KMS-11 (cell line): ENCODE results near the gene BMP5.

Source experiments
- H2AFZ ChIP-seq: fragments of 200-600 bp; sonication (generic); 2 replicates; pipeline ENCODE4 v1.6.1; 2016; ENCODE audit warnings: antibody characterized with exemption, mixed run types, low read depth
- H3K27ac ChIP-seq: fragments of 200-600 bp; sonication (generic); 2 replicates; pipeline ENCODE4 v1.6.1; 2016; ENCODE audit warnings: mild to moderate bottlenecking, mixed run types
- H3K27me3 ChIP-seq: fragments of 200-600 bp; sonication (generic); 2 replicates; pipeline ENCODE4 v1.6.1; 2017; ENCODE audit warnings: mild to moderate bottlenecking, low read depth, mixed run types, moderate library complexity; ENCODE audit not compliant: insufficient read depth
- H3K36me3 ChIP-seq: fragments of 200-600 bp; sonication (generic); 2 replicates; pipeline ENCODE4 v1.6.1; 2017; ENCODE audit warnings: mild to moderate bottlenecking, mixed run types; ENCODE audit not compliant: insufficient read depth
- H3K4me1 ChIP-seq: fragments of 200-600 bp; sonication (generic); 2 replicates; pipeline ENCODE4 v1.6.1; 2016; ENCODE audit warnings: mild to moderate bottlenecking, low read depth, mixed run types; ENCODE audit not compliant: poor library complexity, severe bottlenecking
- H3K4me2 ChIP-seq: fragments of 200-600 bp; sonication (generic); 2 replicates; pipeline ENCODE4 v1.7.0; 2016; ENCODE audit warnings: mild to moderate bottlenecking, mixed run types
- H3K4me3 ChIP-seq: fragments of 200-600 bp; sonication (generic); IDR thresholded peaks from 2 replicates; pipeline ENCODE4 v1.6.1; 2017; ENCODE audit warnings: low read depth, low read length, mixed read lengths; ENCODE audit not compliant: insufficient read depth
- H3K79me2 ChIP-seq: fragments of 200-600 bp; sonication (generic); 2 replicates; pipeline ENCODE4 v1.6.1; 2016; ENCODE audit warnings: low read depth, mixed run types; ENCODE audit not compliant: insufficient read depth
- H3K9ac ChIP-seq: fragments of 200-600 bp; sonication (generic); 2 replicates; pipeline ENCODE4 v1.6.1; 2016; ENCODE audit warnings: mild to moderate bottlenecking, mixed run types
- H4K20me1 ChIP-seq: fragments of 200-600 bp; sonication (generic); 2 replicates; pipeline ENCODE4 v1.6.1; 2016; ENCODE audit warnings: mild to moderate bottlenecking, mixed run types; ENCODE audit not compliant: insufficient read depth
- TF ChIP-seq, protein P1 (sequence below): fragments of 200-600 bp; sonication (generic); conservative IDR thresholded peaks from 2 replicates; pipeline ENCODE4 v1.6.1; 2017; ENCODE audit warnings: low read depth, mild to moderate bottlenecking, antibody characterized with exemption, low read length, moderate library complexity, mixed read lengths

BMP5 gene

DNA sequence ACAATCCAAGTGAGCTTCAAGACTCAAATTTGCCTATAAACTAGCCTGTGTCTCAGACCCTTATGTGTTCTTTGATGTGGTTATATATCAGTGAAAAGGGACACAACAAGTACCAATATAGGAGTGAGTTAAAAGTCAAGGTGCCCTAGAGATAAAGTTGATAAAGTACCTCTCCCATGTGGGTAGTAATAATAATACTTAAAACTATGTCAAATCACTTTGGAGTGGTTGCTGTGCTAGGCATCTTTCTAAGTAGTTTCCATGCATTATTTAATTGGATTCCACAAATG lies 100.4 kb downstream of the BMP5 start:
- no peaks in the 10 kb centered on the region for H3K36me3 ChIP-seq
- H2AFZ ChIP-seq = no peak overlapping the region
- no peak overlapping the region for H3K4me2 ChIP-seq
- no peak overlapping the region for H3K9ac ChIP-seq
- H3K27ac ChIP-seq = no peak overlapping the region
- no peak overlapping the region for H3K4me3 ChIP-seq
- TF ChIP-seq, protein P1, sequence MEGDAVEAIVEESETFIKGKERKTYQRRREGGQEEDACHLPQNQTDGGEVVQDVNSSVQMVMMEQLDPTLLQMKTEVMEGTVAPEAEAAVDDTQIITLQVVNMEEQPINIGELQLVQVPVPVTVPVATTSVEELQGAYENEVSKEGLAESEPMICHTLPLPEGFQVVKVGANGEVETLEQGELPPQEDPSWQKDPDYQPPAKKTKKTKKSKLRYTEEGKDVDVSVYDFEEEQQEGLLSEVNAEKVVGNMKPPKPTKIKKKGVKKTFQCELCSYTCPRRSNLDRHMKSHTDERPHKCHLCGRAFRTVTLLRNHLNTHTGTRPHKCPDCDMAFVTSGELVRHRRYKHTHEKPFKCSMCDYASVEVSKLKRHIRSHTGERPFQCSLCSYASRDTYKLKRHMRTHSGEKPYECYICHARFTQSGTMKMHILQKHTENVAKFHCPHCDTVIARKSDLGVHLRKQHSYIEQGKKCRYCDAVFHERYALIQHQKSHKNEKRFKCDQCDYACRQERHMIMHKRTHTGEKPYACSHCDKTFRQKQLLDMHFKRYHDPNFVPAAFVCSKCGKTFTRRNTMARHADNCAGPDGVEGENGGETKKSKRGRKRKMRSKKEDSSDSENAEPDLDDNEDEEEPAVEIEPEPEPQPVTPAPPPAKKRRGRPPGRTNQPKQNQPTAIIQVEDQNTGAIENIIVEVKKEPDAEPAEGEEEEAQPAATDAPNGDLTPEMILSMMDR = no peak
- H3K79me2 ChIP-seq = no peaks in the 10 kb centered on the region
- peaks cover 10% of the 10 kb centered on the region for H3K4me1 ChIP-seq
- H3K27me3 ChIP-seq = no peaks in the 10 kb centered on the region
- H4K20me1 ChIP-seq = no peaks in the 10 kb centered on the region

DNA sequence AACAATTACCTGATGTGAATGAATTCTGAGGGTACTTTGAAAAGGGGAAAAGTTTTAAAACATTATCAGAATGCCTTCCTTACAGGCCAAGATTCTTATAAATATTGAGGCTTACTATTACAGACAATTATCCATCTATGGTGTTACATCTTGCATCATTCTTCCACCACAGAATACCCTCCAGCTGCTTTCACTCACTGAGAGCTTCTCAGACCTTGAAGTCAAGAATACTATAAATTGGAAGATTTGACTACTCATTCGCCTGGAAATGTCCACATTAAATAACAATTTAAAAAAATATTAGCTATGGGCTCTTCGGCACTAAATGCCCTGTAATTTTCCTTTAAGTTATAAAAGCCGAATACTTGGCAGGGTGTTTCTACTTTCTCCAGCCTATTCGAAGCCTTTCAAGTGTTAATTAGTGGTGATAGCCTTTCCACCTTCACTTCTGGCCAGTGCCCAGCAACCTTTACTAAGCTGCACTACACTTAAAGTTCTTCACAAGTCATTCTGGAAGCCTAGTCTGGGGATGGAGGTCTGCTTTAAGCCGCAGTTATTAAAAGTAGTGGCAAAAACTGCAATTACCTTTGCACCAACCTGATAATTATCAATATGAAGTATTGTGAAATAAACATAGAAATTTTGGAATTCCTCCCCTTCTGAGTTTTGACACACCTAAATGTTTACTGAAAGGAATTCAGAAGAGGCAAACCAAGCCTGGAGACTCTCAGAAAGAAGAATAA lies 100.9 kb downstream of the BMP5 start:
- H3K4me1 ChIP-seq = peaks cover 10% of the 10 kb centered on the region
- no peaks in the 10 kb centered on the region for H3K36me3 ChIP-seq
- H4K20me1 ChIP-seq = no peaks in the 10 kb centered on the region
- no peak overlapping the region for H3K27ac ChIP-seq
- H3K9ac ChIP-seq = no peak overlapping the region
- no peak overlapping the region for H3K4me2 ChIP-seq
- H3K4me3 ChIP-seq = no peak overlapping the region
- H3K79me2 ChIP-seq = no peaks in the 10 kb centered on the region
- H2AFZ ChIP-seq = no peak overlapping the region
- TF ChIP-seq, protein P1 = no peak
- no peaks in the 10 kb centered on the region for H3K27me3 ChIP-seq

DNA sequence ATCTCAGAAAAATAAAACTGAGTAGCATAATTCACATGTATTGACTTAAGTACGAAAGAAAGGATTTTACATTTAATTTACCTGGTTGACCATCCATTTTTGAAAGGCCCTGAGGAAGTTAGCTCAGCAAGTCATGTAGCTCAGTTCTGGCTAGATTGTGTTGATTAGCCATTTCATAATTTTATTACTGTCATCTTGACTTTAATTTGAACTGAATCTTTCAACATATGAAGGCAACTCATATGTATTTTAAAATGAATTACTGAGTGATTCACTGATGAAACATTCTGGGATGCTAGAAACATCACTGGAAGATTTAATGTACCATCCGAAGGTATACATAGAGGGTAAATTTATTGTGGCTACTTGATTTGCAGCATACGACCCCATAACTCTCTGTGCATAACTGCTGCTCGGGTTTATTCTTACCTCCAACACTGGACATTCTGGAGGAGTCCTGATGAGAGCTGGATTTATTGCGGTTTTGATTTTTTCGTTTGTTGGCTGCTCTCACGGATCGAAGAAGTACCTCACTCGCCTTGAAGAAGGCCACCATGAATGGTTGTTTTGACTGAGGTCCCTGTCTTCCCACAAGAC lies 101.7 kb downstream of the BMP5 start:
- Histone ChIP-seq H2AFZ (no peak overlapping the region), H3K27ac (no peak overlapping the region), H3K4me2 (no peak overlapping the region), H3K9ac (no peak overlapping the region), H3K79me2 (no peaks in the 10 kb centered on the region), H3K4me3 (no peak overlapping the region), H4K20me1 (no peaks in the 10 kb centered on the region), H3K27me3 (no peaks in the 10 kb centered on the region), H3K36me3 (no peaks in the 10 kb centered on the region), H3K4me1 (peaks cover 4% of the 10 kb centered on the region)
- TF ChIP-seq, protein P1 = no peak

DNA sequence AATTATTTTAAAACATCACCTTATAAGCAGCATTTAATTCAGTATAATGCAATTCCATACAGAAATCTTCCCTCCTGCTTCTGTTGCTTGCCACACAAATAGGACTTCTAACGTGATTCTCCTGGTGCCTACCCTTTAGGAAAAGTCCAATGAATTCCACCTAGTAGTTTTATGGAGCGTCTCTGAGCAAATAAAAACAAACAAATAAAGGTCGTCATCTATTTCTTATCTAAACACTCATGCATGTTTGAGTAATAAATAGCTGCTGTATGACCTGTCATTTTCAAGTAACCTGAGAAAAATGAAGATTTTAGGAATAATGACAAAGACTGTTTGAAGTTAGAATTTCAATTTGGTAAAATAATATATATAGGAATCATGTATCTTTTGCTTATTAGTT lies 102.7 kb downstream of the BMP5 start:
- TF ChIP-seq, protein P1 = no peak
- Histone ChIP-seq H2AFZ (no peak overlapping the region), H3K4me1 (no peaks in the 10 kb centered on the region), H3K79me2 (no peaks in the 10 kb centered on the region), H3K4me3 (no peak overlapping the region), H3K27ac (no peak overlapping the region), H4K20me1 (no peaks in the 10 kb centered on the region), H3K4me2 (no peak overlapping the region), H3K27me3 (no peaks in the 10 kb centered on the region), H3K36me3 (no peaks in the 10 kb centered on the region), H3K9ac (no peak overlapping the region)
